PC-3 (cell line): ENCODE results near the gene PUS7. TPM values are rescaled to one million over a fixed set of nuclear protein-coding genes. Genes with fewer than 3 reads are reported as not detected.

ENCODE experiments used
- ATAC-seq: fragments of 200-7000 bp; cut with Tn5 transposase; 2 replicates; pipeline ENCODE4 v1.9.1; 2020; ENCODE audit warnings: mild to moderate bottlenecking, moderate library complexity
- BruUV-seq: library from RNA; stranded (reverse); fragments of 400-500 nt; replicated peaks from 2 replicates; lab custom pipeline; 2021; lab: Mats Ljungman, UMichigan
- CTCF ChIA-PET: fragments of 300-600 bp; sonication (Branson Sonifier 250); formaldehyde crosslinking; loops from one replicate; lab custom pipeline; 2022; ENCODE audit warnings: antibody characterized with exemption; lab: Charles Lee
- POLR2A ChIA-PET: fragments of 300-600 bp; sonication (Branson Sonifier 250); formaldehyde crosslinking; loops from one replicate; lab custom pipeline; 2022; ENCODE audit warnings: antibody characterized with exemption; ENCODE audit not compliant: unreplicated experiment; lab: Charles Lee
- DNase-seq: peaks from one replicate; pipeline ENCODE4 v3.0.0-alpha.2; 2015
- H2AFZ ChIP-seq: fragments of 300-600 bp; sonication (generic); 2 replicates; pipeline ENCODE4 v1.6.0; 2016; ENCODE audit warnings: antibody characterized with exemption, low read length
- H3F3A ChIP-seq: fragments of 300-600 bp; sonication (generic); one replicate; pipeline ENCODE4 v1.6.0; 2017; ENCODE audit warnings: antibody characterized with exemption, low read length, control low read depth, mild to moderate bottlenecking; ENCODE audit not compliant: unreplicated experiment
- H3K27ac ChIP-seq: fragments of 300-600 bp; sonication (generic); 2 replicates; pipeline ENCODE4 v1.5.1; 2016; ENCODE audit warnings: mild to moderate bottlenecking, low read length
- H3K27me3 ChIP-seq: fragments of 300-600 bp; sonication (generic); 2 replicates; pipeline ENCODE4 v1.6.1; 2016; ENCODE audit warnings: low read length, mixed read lengths
- H3K36me3 ChIP-seq: fragments of 300-600 bp; sonication (generic); 2 replicates; pipeline ENCODE4 v1.6.1; 2016; ENCODE audit warnings: low read depth, mixed run types, low read length, mixed read lengths
- H3K4me1 ChIP-seq: fragments of 300-600 bp; sonication (generic); 2 replicates; pipeline ENCODE4 v1.5.1; 2016; ENCODE audit warnings: low read length; ENCODE audit not compliant: insufficient read depth
- H3K4me2 ChIP-seq: fragments of 300-600 bp; sonication (generic); 2 replicates; pipeline ENCODE4 v1.6.0; 2016; ENCODE audit warnings: low read length
- H3K4me3 ChIP-seq: fragments of 300-600 bp; sonication (generic); 2 replicates; pipeline ENCODE4 v1.5.1; 2016; ENCODE audit warnings: mild to moderate bottlenecking, low read length, mixed read lengths
- H3K79me2 ChIP-seq: fragments of 300-600 bp; sonication (generic); 2 replicates; pipeline ENCODE4 v1.6.1; 2017; ENCODE audit warnings: low read length, mixed read lengths
- H3K9ac ChIP-seq: fragments of 300-600 bp; sonication (generic); 2 replicates; pipeline ENCODE4 v1.6.0; 2016; ENCODE audit warnings: mild to moderate bottlenecking, low read length
- H3K9me2 ChIP-seq: fragments of 300-600 bp; sonication (generic); replicated peaks from 2 replicates; pipeline ENCODE4 v1.6.1; 2016; ENCODE audit warnings: mixed run types, low read length, mixed read lengths
- H3K9me3 ChIP-seq: fragments of 300-600 bp; sonication (generic); 2 replicates; pipeline ENCODE4 v1.6.1; 2016; ENCODE audit warnings: low read length, mixed read lengths
- H4K20me1 ChIP-seq: fragments of 300-600 bp; sonication (generic); 2 replicates; pipeline ENCODE4 v1.6.1; 2016; ENCODE audit warnings: low read length, mixed read lengths
- CTCF ChIP-seq: fragments of 300-600 bp; sonication (generic); conservative IDR thresholded peaks from 2 replicates; pipeline ENCODE4 v1.5.1; 2017; ENCODE audit warnings: antibody characterized with exemption, low read depth, mild to moderate bottlenecking, low read length
- EZH2 ChIP-seq: fragments of 300-600 bp; sonication (generic); IDR thresholded peaks from one replicate; pipeline ENCODE4 v1.6.1; 2017; ENCODE audit warnings: antibody characterized with exemption, mild to moderate bottlenecking, low read length; ENCODE audit not compliant: unreplicated experiment
- EZH2phosphoT487 ChIP-seq: fragments of 300-600 bp; sonication (generic); IDR thresholded peaks from 2 replicates; pipeline ENCODE4 v1.6.1; 2018; ENCODE audit warnings: mild to moderate bottlenecking, antibody characterized with exemption, low read length, borderline replicate concordance
- intact Hi-C: fragments of 100-400 bp; cut with micrococcal nuclease; formaldehyde crosslinking; loops from 2 replicates; pipeline ENCODE4 v1.9.0; 2023
- total RNA-seq: library from RNA; depleted of rRNA; stranded (reverse); fragments of >200 nt; gene quantifications from 2 replicates; pipeline ENCODE4 v1.2.3, GENCODE V29; 2014

The PUS7 gene
- total RNA-seq, 1 experiment from 2014 or later: 37.2 TPM

- Histone ChIP-seq H3K9ac (no peak overlapping the region), H3K4me3 (no peak overlapping the region), H3K27ac (no peak overlapping the region), H3K79me2 (no peaks in the 10 kb centered on the region), H3K4me2 (no peak overlapping the region), H4K20me1 (no peaks in the 10 kb centered on the region), H3K36me3 (peaks cover 11% of the 10 kb centered on the region), H2AFZ (no peak overlapping the region), H3K27me3 (no peaks in the 10 kb centered on the region), H3F3A (no peaks in the 10 kb centered on the region), H3K9me3 (no peaks in the 10 kb centered on the region), H3K4me1 (peaks cover 11% of the 10 kb centered on the region), H3K9me2 (no peaks in the 10 kb centered on the region)
- intact Hi-C loops: loop anchor here (10.0 kb wide), 1 partner anchor 91 kb away; the partner anchor contains the start of gene EFCAB10
- no TSS peak for BruUV-seq
- TF ChIP-seq CTCF (no peak), EZH2 (no peak), EZH2phosphoT487 (no peak)
- CTCF ChIA-PET: no interaction called here
- POLR2A ChIA-PET: interaction anchor here (0.6 kb wide), 1 partner anchor 38 kb away, joined by 4 read pairs; no protein-coding TSS in a partner anchor
- ATAC-seq: no peak
- no peak for DNase-seq
These were observed 28.7 kb downstream of the PUS7 start for GRCh38 chr7:105493196-105493922.

GRCh38 chr7:105489409-105489808 lies 32.7 kb downstream of the PUS7 start:
- no peaks in the 10 kb centered on the region for H4K20me1 ChIP-seq
- TF ChIP-seq EZH2phosphoT487 (no peak), EZH2 (no peak), CTCF (no peak)
- peaks cover 10% of the 10 kb centered on the region for H3K36me3 ChIP-seq
- no peak overlapping the region for H3K9ac ChIP-seq
- H3K4me2 ChIP-seq: no peak overlapping the region
- BruUV-seq: no TSS peak
- DNase-seq (no peak), ATAC-seq (no peak)
- no peak overlapping the region for H3K27ac ChIP-seq
- H3K79me2 ChIP-seq: no peaks in the 10 kb centered on the region
- peaks cover 9% of the 10 kb centered on the region for H3K4me1 ChIP-seq
- H3F3A ChIP-seq: no peaks in the 10 kb centered on the region
- intact Hi-C loops: loop anchor here (10.0 kb wide), 1 partner anchor 55 kb away; no protein-coding TSS in a partner anchor
- no peak overlapping the region for H3K4me3 ChIP-seq
- POLR2A ChIA-PET: no interaction called here
- no peak overlapping the region for H2AFZ ChIP-seq
- H3K9me3 ChIP-seq: no peaks in the 10 kb centered on the region
- CTCF ChIA-PET: no interaction called here
- H3K9me2 ChIP-seq: no peaks in the 10 kb centered on the region
- no peaks in the 10 kb centered on the region for H3K27me3 ChIP-seq
